ENCODE results near the gene STOM.

DNA sequence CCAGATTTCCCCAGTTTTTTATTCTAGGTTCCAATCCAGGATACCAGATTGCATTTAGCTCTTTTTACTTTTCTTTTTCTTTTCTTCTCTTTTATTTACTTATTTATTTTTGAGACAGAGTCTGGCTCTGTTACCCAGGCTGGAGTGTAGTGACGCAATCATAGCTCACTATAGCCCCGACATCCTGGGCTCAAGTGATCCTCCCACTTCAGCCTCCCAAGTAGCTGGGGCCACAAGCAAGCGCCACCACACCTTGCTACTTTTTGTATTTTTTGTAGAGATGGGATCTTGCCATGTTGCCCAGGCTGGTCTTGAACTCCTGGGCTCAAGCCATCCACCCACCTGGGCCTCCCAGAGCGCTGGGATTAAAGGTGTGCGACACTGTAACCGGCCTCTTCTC is 53.7 kb downstream of the STOM start:
- TF ChIP-seq SIN3A (IDR thresholded peaks at IDR 0.05; ENCODE audit: low read depth, low read length) (no peak), TAF1 (IDR thresholded peaks at IDR 0.05; ENCODE audit: borderline replicate concordance, low read depth, low read length) (no peak), BHLHE40 (IDR thresholded peaks at IDR 0.05; ENCODE audit: borderline replicate concordance in 1 of 2, low read depth in 2 of 2, low read length in 1 of 2) (no peak)

Measured in GM12878 (cell line).